IMR-90 (cell line): ENCODE data around the gene CRTC1. TPM values are rescaled to one million over a fixed set of nuclear protein-coding genes. Genes with fewer than 3 reads are reported as not detected.

Experiments used
- ATAC-seq: fragments of 200-7000 bp; cut with Tn5 transposase; 2 replicates; pipeline ENCODE4 v1.9.1; 2020; ENCODE audit warnings: low read depth, mild to moderate bottlenecking, moderate library complexity
- BruUV-seq: library from RNA; stranded (reverse); fragments of 400-500 nt; replicated peaks from 2 replicates; lab custom pipeline; 2021; lab: Mats Ljungman, UMichigan
- CTCF ChIA-PET: fragments of 300-600 bp; formaldehyde crosslinking; extraction: SDS; loops from one replicate; lab custom pipeline; 2021; ENCODE audit warnings: antibody characterized with exemption; lab: Yijun Ruan, JAX
- POLR2A ChIA-PET: fragments of 300-600 bp; sonication (Branson Sonifier 250); formaldehyde crosslinking; loops from one replicate; lab custom pipeline; 2022; ENCODE audit warnings: antibody characterized with exemption; ENCODE audit not compliant: unreplicated experiment; lab: Charles Lee
- DNase-seq: peaks from one replicate; pipeline ENCODE4 v3.0.0; 2013
- H2AFZ ChIP-seq: replicated peaks from 2 replicates; pipeline ENCODE3; 2013; ENCODE audit warnings: low read length, mild to moderate bottlenecking; ENCODE audit not compliant: poor library complexity
- H2AK5ac ChIP-seq: 2 replicates; pipeline ENCODE4 v1.6.1; 2013; ENCODE audit warnings: low read depth, low read length, inconsistent platforms
- H2AK9ac ChIP-seq: replicated peaks from 2 replicates; pipeline ENCODE3; 2013; ENCODE audit warnings: mild to moderate bottlenecking, low read depth, low read length, moderate library complexity; ENCODE audit not compliant: poor library complexity
- H2BK120ac ChIP-seq: 2 replicates; pipeline ENCODE4 v1.6.1; 2013; ENCODE audit warnings: low read depth, low read length, inconsistent platforms
- H2BK15ac ChIP-seq: 3 replicates; pipeline ENCODE4 v1.6.1; 2013; ENCODE audit warnings: low read depth, low read length, inconsistent platforms
- H2BK20ac ChIP-seq: 2 replicates; pipeline ENCODE4 v1.6.1; 2013; ENCODE audit warnings: low read depth, mild to moderate bottlenecking, inconsistent platforms, low read length, moderate library complexity
- H2BK5ac ChIP-seq: 2 replicates; pipeline ENCODE4 v1.6.1; 2013; ENCODE audit warnings: mild to moderate bottlenecking, low read depth, low read length, inconsistent platforms; ENCODE audit not compliant: poor library complexity, severe bottlenecking
- H3K14ac ChIP-seq: replicated peaks from 2 replicates; pipeline ENCODE4 v1.6.1; 2013; ENCODE audit warnings: low read depth, low read length, inconsistent platforms
- H3K18ac ChIP-seq: 2 replicates; pipeline ENCODE4 v1.6.1; 2013; ENCODE audit warnings: low read depth, low read length, control low read depth
- H3K23ac ChIP-seq: 2 replicates; pipeline ENCODE4 v1.6.1; 2013; ENCODE audit warnings: low read depth, low read length, inconsistent platforms
- H3K27ac ChIP-seq: 2 replicates; pipeline ENCODE4 v1.5.1; 2013; ENCODE audit warnings: mild to moderate bottlenecking, control low read depth, low read length; ENCODE audit not compliant: insufficient read depth
- H3K27me3 ChIP-seq: 2 replicates; pipeline ENCODE4 v1.6.1; 2013; ENCODE audit warnings: low read length; ENCODE audit not compliant: control insufficient read depth, insufficient read depth
- H3K36me3 ChIP-seq: 2 replicates; pipeline ENCODE4 v1.6.1; 2013; ENCODE audit warnings: low read length, mixed read lengths; ENCODE audit not compliant: control insufficient read depth, insufficient read depth
- H3K4ac ChIP-seq: 2 replicates; pipeline ENCODE4 v1.6.1; 2013; ENCODE audit warnings: low read depth, low read length, inconsistent platforms
- H3K4me1 ChIP-seq: 2 replicates; pipeline ENCODE4 v1.6.1; 2013; ENCODE audit warnings: low read length, mixed read lengths; ENCODE audit not compliant: control insufficient read depth, insufficient read depth
- H3K4me2 ChIP-seq: 2 replicates; pipeline ENCODE4 v1.6.1; 2013; ENCODE audit warnings: low read depth, mild to moderate bottlenecking, control low read depth, low read length, moderate library complexity
- H3K4me3 ChIP-seq: 2 replicates; pipeline ENCODE4 v1.5.1; 2013; ENCODE audit warnings: low read depth, mild to moderate bottlenecking, control low read depth, low read length, moderate library complexity; ENCODE audit not compliant: insufficient read depth
- H3K56ac ChIP-seq: 2 replicates; pipeline ENCODE4 v1.6.1; 2013; ENCODE audit warnings: low read length, inconsistent platforms; ENCODE audit not compliant: insufficient read depth; ENCODE audit errors: extremely low read depth
- H3K79me1 ChIP-seq, 2 experiments: 2 replicates each; pipeline ENCODE4 v1.6.1; 2013; ENCODE audit warnings: low read length in 2 of 2, inconsistent platforms in 1 of 2, low read depth in 1 of 2
- H3K9ac ChIP-seq: 2 replicates; pipeline ENCODE4 v1.6.1; 2013; ENCODE audit warnings: low read depth, low read length, control low read depth
- H3K9me1 ChIP-seq: 2 replicates; pipeline ENCODE4 v1.6.1; 2013; ENCODE audit warnings: low read length, inconsistent platforms; ENCODE audit not compliant: insufficient read depth
- H3K9me3 ChIP-seq: 2 replicates; pipeline ENCODE4 v1.6.1; 2013; ENCODE audit warnings: low read length; ENCODE audit not compliant: control insufficient read depth, insufficient read depth
- H4K20me1 ChIP-seq: 2 replicates; pipeline ENCODE4 v1.6.1; 2013; ENCODE audit warnings: low read length, inconsistent platforms; ENCODE audit not compliant: insufficient read depth
- H4K5ac ChIP-seq: 2 replicates; pipeline ENCODE4 v1.6.1; 2013; ENCODE audit warnings: mild to moderate bottlenecking, low read depth, low read length, control low read depth
- H4K8ac ChIP-seq, 2 experiments: 2 replicates each; pipeline ENCODE4 v1.6.1; 2013; ENCODE audit warnings: low read depth in 2 of 2, low read length in 2 of 2, control low read depth in 1 of 2, inconsistent platforms in 1 of 2
- H4K91ac ChIP-seq: 2 replicates; pipeline ENCODE4 v1.6.1; 2013; ENCODE audit warnings: low read depth, low read length, inconsistent platforms; ENCODE audit not compliant: insufficient read depth
- BHLHE40 ChIP-seq: fragments of 150-350 bp; IDR thresholded peaks from 2 replicates; pipeline ENCODE4 v1.6.1; 2016; ENCODE audit warnings: mild to moderate bottlenecking, low read depth, low read length
- CEBPB ChIP-seq: IDR thresholded peaks from 2 replicates; pipeline ENCODE4 v1.6.1; 2012; ENCODE audit warnings: low read depth, low read length, improper control_type of control experiment
- CHD1 ChIP-seq: IDR thresholded peaks from 2 replicates; pipeline ENCODE4 v1.6.1; 2012; ENCODE audit warnings: low read depth, low read length, improper control_type of control experiment
- FOS ChIP-seq: fragments of 150-350 bp; IDR thresholded peaks from 2 replicates; pipeline ENCODE4 v1.6.1; 2016; ENCODE audit warnings: low read depth, low read length
- MAFK ChIP-seq: IDR thresholded peaks from 2 replicates; pipeline ENCODE4 v1.6.1; 2012; ENCODE audit warnings: low read depth, low read length, improper control_type of control experiment
- MAZ ChIP-seq: IDR thresholded peaks from 2 replicates; pipeline ENCODE4 v1.6.1; 2012; ENCODE audit warnings: low read depth, mild to moderate bottlenecking, low read length, improper control_type of control experiment, moderate library complexity, borderline replicate concordance
- MXI1 ChIP-seq: IDR thresholded peaks from 2 replicates; pipeline ENCODE4 v1.6.1; 2012; ENCODE audit warnings: low read depth, mild to moderate bottlenecking, low read length, moderate library complexity, borderline replicate concordance
- NFE2L2 ChIP-seq: fragments of 150-350 bp; IDR thresholded peaks from 2 replicates; pipeline ENCODE4 v1.6.1; 2016; ENCODE audit warnings: low read depth, mild to moderate bottlenecking, low read length
- POLR2A ChIP-seq: IDR thresholded peaks from 2 replicates; pipeline ENCODE4 v1.6.1; 2012; ENCODE audit warnings: mild to moderate bottlenecking, low read depth, low read length
- RAD21 ChIP-seq: IDR thresholded peaks from 2 replicates; pipeline ENCODE4 v1.6.1; 2012; ENCODE audit warnings: low read length, improper control_type of control experiment
- RCOR1 ChIP-seq: IDR thresholded peaks from 2 replicates; pipeline ENCODE4 v1.6.1; 2012; ENCODE audit warnings: mild to moderate bottlenecking, low read length, improper control_type of control experiment; ENCODE audit not compliant: insufficient replicate concordance
- RFX5 ChIP-seq: IDR thresholded peaks from 2 replicates; pipeline ENCODE4 v1.8.0; 2012; ENCODE audit warnings: low read depth, mild to moderate bottlenecking, low read length, moderate library complexity
- SMC3 ChIP-seq: fragments of 150-350 bp; IDR thresholded peaks from 2 replicates; pipeline ENCODE4 v1.6.1; 2016; ENCODE audit warnings: low read depth, mild to moderate bottlenecking, antibody characterized with exemption, low read length, moderate library complexity
- WGBS, 2 experiments: methylation state at CpG; one replicate each; pipeline versions ENCODE4 v1.1.5 to v1.1.7; 2013; ENCODE audit warnings: missing lambda C conversion rate in 2 of 2; ENCODE audit not compliant: insufficient read length in 1 of 2; ENCODE audit errors: extremely low coverage in 2 of 2; 5-methylcytosine and 5-hydroxymethylcytosine counted together
- dilution Hi-C: fragments of 300-500 bp; cut with HindIII; formaldehyde crosslinking; loops from one replicate; pipeline ENCODE4 v1.14.3; 2018; ENCODE audit warnings: low sequenced_read_pairs; ENCODE audit not compliant: unreplicated experiment
- in situ Hi-C: fragments of 300-500 bp; cut with MboI; formaldehyde crosslinking; loops from 3 replicates; pipeline ENCODE4 v1.14.3; 2019; ENCODE audit warnings: low sequenced_read_pairs, inconsistent platforms, mixed read lengths
- intact Hi-C: fragments of 100-400 bp; cut with micrococcal nuclease; formaldehyde crosslinking; loops from 2 replicates; pipeline ENCODE4 v1.10.0; 2022
- polyA plus RNA-seq, 3 experiments: library from polyadenylated mRNA; depleted of rRNA; stranded (reverse); fragments of >200 nt; gene quantifications; 2 replicates each; pipeline ENCODE4 v1.2.3, GENCODE V29; 2012; ENCODE audit warnings: low replicate concordance in 1 of 3
- total RNA-seq: library from RNA; depleted of rRNA; stranded (reverse); fragments of >200 nt; gene quantifications from 2 replicates; pipeline ENCODE4 v1.2.3, GENCODE V29; 2012
- TF ChIP-seq, protein P1 (sequence below): conservative IDR thresholded peaks from 2 replicates; pipeline ENCODE4 v1.5.1; 2012; ENCODE audit warnings: mild to moderate bottlenecking, low read depth, low read length, improper control_type of control experiment
- TF ChIP-seq, protein P2 (sequence below): fragments of 150-350 bp; IDR thresholded peaks from 2 replicates; pipeline ENCODE4 v1.6.1; 2016; ENCODE audit warnings: low read depth, mild to moderate bottlenecking, low read length, moderate library complexity, borderline replicate concordance
- TF ChIP-seq, protein P3 (sequence below): fragments of 150-350 bp; IDR thresholded peaks from 2 replicates; pipeline ENCODE4 v1.6.1; 2017; ENCODE audit warnings: mild to moderate bottlenecking, antibody characterized with exemption, low read length, low read depth

The CRTC1 gene
- total and polyA plus RNA-seq, 2 of the 4 experiments (the other 2 are of a cell fraction): 0.18 to 5.7 TPM

DNA sequence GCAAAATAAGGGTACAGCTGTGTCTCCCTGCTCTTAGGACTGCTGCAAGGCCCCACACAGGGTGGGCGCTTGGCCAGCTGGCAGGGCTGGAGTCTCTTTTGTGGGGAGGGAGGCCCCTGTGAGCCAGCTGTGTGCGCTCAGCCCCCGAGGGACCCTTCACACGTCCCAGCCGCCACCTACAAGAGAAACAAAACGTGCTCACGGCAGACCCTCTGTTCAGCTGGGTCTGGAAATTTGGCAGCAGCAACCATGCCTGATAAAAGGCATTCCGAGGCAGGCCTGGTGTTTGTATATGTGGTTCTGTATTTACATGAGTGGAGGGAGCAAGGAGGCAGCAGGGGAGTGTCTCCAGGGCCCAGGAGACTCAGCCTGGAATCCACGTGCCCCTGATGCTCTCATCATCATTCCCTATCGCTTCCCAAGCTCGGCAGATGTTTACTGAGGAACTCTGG is 49.7 kb downstream of the CRTC1 start:
- in situ Hi-C loops (no loop called here), dilution Hi-C loops (no loop called here), intact Hi-C loops (no loop called here)
- H3K4me3 ChIP-seq: no peak overlapping the region
- no peak overlapping the region for H3K9ac ChIP-seq
- no peaks in the 10 kb centered on the region; the same call in 1 of the 2 replicates for H3K9me1 ChIP-seq
- H3K36me3 ChIP-seq: no peaks in the 10 kb centered on the region
- CTCF ChIA-PET: interaction anchor here (1.0 kb wide), 1 partner anchor 145 kb away, joined by 3 read pairs; the partner anchor contains the start of gene REX1BD
- H4K8ac ChIP-seq: no peak overlapping the region
- H3K56ac ChIP-seq: no peak overlapping the region
- H4K20me1 ChIP-seq: peaks cover 41% of the 10 kb centered on the region
- TF ChIP-seq MAFK (no peak), RCOR1 (peak; percentile 19), RAD21 (0 out of 2 replicates have a peak, but pooled peaks have one; percentile 18), NFE2L2 (no peak), CHD1 (no peak), RFX5 (no peak), FOS (no peak), POLR2A (no peak), SMC3 (no peak), MXI1 (peak; percentile 99), BHLHE40 (peak; percentile 94), CEBPB (no peak), MAZ (peak; percentile 46; the same call in 1 of the 2 replicates)
- TF ChIP-seq, protein P1, sequence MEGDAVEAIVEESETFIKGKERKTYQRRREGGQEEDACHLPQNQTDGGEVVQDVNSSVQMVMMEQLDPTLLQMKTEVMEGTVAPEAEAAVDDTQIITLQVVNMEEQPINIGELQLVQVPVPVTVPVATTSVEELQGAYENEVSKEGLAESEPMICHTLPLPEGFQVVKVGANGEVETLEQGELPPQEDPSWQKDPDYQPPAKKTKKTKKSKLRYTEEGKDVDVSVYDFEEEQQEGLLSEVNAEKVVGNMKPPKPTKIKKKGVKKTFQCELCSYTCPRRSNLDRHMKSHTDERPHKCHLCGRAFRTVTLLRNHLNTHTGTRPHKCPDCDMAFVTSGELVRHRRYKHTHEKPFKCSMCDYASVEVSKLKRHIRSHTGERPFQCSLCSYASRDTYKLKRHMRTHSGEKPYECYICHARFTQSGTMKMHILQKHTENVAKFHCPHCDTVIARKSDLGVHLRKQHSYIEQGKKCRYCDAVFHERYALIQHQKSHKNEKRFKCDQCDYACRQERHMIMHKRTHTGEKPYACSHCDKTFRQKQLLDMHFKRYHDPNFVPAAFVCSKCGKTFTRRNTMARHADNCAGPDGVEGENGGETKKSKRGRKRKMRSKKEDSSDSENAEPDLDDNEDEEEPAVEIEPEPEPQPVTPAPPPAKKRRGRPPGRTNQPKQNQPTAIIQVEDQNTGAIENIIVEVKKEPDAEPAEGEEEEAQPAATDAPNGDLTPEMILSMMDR: no peak
- TF ChIP-seq, protein P2, sequence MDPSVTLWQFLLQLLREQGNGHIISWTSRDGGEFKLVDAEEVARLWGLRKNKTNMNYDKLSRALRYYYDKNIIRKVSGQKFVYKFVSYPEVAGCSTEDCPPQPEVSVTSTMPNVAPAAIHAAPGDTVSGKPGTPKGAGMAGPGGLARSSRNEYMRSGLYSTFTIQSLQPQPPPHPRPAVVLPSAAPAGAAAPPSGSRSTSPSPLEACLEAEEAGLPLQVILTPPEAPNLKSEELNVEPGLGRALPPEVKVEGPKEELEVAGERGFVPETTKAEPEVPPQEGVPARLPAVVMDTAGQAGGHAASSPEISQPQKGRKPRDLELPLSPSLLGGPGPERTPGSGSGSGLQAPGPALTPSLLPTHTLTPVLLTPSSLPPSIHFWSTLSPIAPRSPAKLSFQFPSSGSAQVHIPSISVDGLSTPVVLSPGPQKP: no peak
- TF ChIP-seq, protein P3, sequence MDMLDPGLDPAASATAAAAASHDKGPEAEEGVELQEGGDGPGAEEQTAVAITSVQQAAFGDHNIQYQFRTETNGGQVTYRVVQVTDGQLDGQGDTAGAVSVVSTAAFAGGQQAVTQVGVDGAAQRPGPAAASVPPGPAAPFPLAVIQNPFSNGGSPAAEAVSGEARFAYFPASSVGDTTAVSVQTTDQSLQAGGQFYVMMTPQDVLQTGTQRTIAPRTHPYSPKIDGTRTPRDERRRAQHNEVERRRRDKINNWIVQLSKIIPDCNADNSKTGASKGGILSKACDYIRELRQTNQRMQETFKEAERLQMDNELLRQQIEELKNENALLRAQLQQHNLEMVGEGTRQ: peak; percentile 83
- BruUV-seq: no TSS peak
- H3K79me1 ChIP-seq: peaks cover 0 to 20% of the 10 kb centered on the region in 2 experiments; a peak in 2 of 4 replicates
- H3K9me3 ChIP-seq: no peaks in the 10 kb centered on the region
- H2BK15ac ChIP-seq: peak overlapping the region; percentile 3; the same call in 1 of the 3 replicates
- H2BK120ac ChIP-seq: no peak overlapping the region
- H2BK20ac ChIP-seq: no peak overlapping the region
- no peak overlapping the region for H3K23ac ChIP-seq
- H3K4me1 ChIP-seq: peaks cover 11% of the 10 kb centered on the region; the same call in 1 of the 2 replicates
- peak; percentile 93 for DNase-seq
- peak; percentile 99 for ATAC-seq
- no peak overlapping the region for H2BK5ac ChIP-seq
- no peak overlapping the region for H4K5ac ChIP-seq
- H4K91ac ChIP-seq: no peak overlapping the region
- H2AFZ ChIP-seq: peak overlapping the region; percentile 73
- WGBS, 2 experiments: 0% methylated on average over 1 of the region's 11 CpGs; no CpG with 5 or more reads in 1 of the 2 experiments
- H2AK9ac ChIP-seq: peak overlapping the region; percentile 11
- H3K14ac ChIP-seq: no peak overlapping the region
- no peaks in the 10 kb centered on the region for H3K27me3 ChIP-seq
- H3K18ac ChIP-seq: no peak overlapping the region
- H3K27ac ChIP-seq: peak overlapping the region; percentile 6; the same call in 1 of the 2 replicates
- no peak overlapping the region for H2AK5ac ChIP-seq
- no peak overlapping the region for H3K4me2 ChIP-seq
- POLR2A ChIA-PET: no interaction called here
- H3K4ac ChIP-seq: peak overlapping the region; percentile 3; the same call in 1 of the 2 replicates
